ENCODE measurements around the gene MED13L.

MED13L gene

GRCh38 chr12:116096874-116097273, 180.6 kb downstream of the MED13L start:
- TF ChIP-seq, protein P1, sequence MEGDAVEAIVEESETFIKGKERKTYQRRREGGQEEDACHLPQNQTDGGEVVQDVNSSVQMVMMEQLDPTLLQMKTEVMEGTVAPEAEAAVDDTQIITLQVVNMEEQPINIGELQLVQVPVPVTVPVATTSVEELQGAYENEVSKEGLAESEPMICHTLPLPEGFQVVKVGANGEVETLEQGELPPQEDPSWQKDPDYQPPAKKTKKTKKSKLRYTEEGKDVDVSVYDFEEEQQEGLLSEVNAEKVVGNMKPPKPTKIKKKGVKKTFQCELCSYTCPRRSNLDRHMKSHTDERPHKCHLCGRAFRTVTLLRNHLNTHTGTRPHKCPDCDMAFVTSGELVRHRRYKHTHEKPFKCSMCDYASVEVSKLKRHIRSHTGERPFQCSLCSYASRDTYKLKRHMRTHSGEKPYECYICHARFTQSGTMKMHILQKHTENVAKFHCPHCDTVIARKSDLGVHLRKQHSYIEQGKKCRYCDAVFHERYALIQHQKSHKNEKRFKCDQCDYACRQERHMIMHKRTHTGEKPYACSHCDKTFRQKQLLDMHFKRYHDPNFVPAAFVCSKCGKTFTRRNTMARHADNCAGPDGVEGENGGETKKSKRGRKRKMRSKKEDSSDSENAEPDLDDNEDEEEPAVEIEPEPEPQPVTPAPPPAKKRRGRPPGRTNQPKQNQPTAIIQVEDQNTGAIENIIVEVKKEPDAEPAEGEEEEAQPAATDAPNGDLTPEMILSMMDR (IDR thresholded peaks at IDR 0.05; ENCODE audit: low read depth, low read length, missing control alignments) = no peak
- H3K4me3 ChIP-seq (replicated peaks; ENCODE audit: low read depth, low read length) = no peak overlapping the region
- DNase-seq (ENCODE audit: extremely low read depth, low read depth) = no peak

- H3K4me3 ChIP-seq (replicated peaks; ENCODE audit: low read depth, low read length) = no peak overlapping the region
- TF ChIP-seq, protein P1 (IDR thresholded peaks at IDR 0.05; ENCODE audit: low read depth, low read length, missing control alignments) = no peak
- no peak for DNase-seq (ENCODE audit: extremely low read depth, low read depth)
Measured at GRCh38 chr12:116094475-116094874, 183.0 kb downstream of the MED13L start.

DNA sequence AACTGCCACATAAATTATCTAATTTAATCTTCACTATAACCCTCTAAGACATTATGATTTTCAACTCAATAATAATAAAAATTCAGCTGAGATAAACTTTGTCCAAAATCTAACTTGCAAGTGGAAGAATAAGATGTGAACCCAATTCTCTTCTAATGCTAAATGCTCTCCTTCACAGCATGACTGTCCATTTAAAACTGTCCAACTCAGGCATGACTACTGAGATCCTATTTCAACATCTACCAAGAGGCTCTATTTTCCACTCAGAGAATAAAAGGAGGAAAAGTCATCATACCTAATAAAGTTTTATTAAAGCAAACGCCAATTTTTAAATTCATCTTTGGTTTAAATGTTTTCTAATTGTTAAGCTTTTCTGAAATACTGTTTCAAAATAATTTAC, 183.6 kb downstream of the MED13L start:
- H3K4me3 ChIP-seq (replicated peaks; ENCODE audit: low read depth, low read length) = no peak overlapping the region
- no peak for DNase-seq (ENCODE audit: extremely low read depth, low read depth)
- TF ChIP-seq, protein P1 (IDR thresholded peaks at IDR 0.05; ENCODE audit: low read depth, low read length, missing control alignments) = no peak

DNA sequence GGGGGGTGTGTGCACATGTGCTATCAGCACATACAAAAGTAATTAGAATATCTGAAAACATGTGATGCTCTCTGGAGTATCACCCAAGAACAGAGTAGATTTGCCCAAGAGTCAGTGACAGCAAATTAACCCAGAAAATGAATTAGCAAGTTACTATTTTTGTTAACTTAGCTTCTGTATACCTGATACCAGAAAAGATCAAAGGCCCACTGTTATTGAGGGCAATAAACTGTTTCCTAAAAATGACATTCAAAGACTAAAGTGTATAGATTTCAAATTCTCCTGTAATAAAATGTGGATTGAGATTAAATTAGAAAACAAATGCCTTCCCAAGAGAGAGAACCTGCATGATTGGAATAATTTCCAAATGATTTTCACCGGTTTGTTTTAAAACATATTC, 184.7 kb downstream of the MED13L start:
- TF ChIP-seq, protein P1 (IDR thresholded peaks at IDR 0.05; ENCODE audit: low read depth, low read length, missing control alignments) = no peak
- no peak overlapping the region for H3K4me3 ChIP-seq (replicated peaks; ENCODE audit: low read depth, low read length)
- no peak for DNase-seq (ENCODE audit: extremely low read depth, low read depth)

- TF ChIP-seq, protein P1 (IDR thresholded peaks at IDR 0.05; ENCODE audit: low read depth, low read length, missing control alignments) = no peak
- H3K4me3 ChIP-seq (replicated peaks; ENCODE audit: low read depth, low read length) = no peak overlapping the region
- DNase-seq (ENCODE audit: extremely low read depth, low read depth) = no peak
Measured at GRCh38 chr12:116092162-116092561, 185.3 kb downstream of the MED13L start.

- TF ChIP-seq, protein P1 (IDR thresholded peaks at IDR 0.05; ENCODE audit: low read depth, low read length, missing control alignments) = no peak
- no peak overlapping the region for H3K4me3 ChIP-seq (replicated peaks; ENCODE audit: low read depth, low read length)
- DNase-seq (ENCODE audit: extremely low read depth, low read depth) = no peak
Measured at GRCh38 chr12:116091579-116091978, 185.9 kb downstream of the MED13L start.

DNA sequence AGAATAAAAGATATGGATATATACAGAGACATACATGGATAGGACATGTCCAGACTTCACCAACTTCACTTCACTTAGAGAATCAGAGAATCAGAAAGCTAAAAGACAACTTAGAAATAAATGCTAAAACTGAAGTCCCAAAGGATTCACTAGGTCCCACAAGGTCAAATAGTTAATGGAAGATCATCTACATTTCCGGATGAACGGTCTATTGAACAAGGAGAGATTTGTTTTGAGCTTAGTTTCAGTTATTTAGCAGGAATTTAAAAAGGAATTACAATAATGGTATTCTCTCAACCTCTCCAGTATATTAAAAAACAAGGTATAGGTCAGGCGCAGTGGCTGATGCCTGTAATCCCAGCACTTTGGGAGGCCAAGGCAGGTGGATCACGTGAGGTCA, 187.0 kb downstream of the MED13L start:
- TF ChIP-seq, protein P1 (IDR thresholded peaks at IDR 0.05; ENCODE audit: low read depth, low read length, missing control alignments) = no peak
- no peak overlapping the region for H3K4me3 ChIP-seq (replicated peaks; ENCODE audit: low read depth, low read length)
- DNase-seq (ENCODE audit: extremely low read depth, low read depth) = no peak
